SK-N-SH (cell line): ENCODE results near the gene ZC4H2.

Experiments used
- EP300 ChIP-seq, 2 experiments: IDR thresholded peaks; 2 replicates each; pipeline versions ENCODE4 v1.4.0 to v1.6.1; 2012; ENCODE audit warnings: borderline replicate concordance in 1 of 2, low read depth in 1 of 2, low read length in 1 of 2
- GABPA ChIP-seq: IDR thresholded peaks from 2 replicates; pipeline ENCODE4 v1.4.0; 2012; ENCODE audit warnings: low read depth, mild to moderate bottlenecking
- JUND ChIP-seq: IDR thresholded peaks from 2 replicates; pipeline ENCODE4 v1.4.0; 2012
- MAX ChIP-seq: IDR thresholded peaks from 2 replicates; pipeline ENCODE4 v1.4.0; 2012; ENCODE audit warnings: low read depth
- POLR2AphosphoS5 ChIP-seq: IDR thresholded peaks from 2 replicates; pipeline ENCODE4 v1.6.1; 2012; ENCODE audit warnings: low read depth, low read length
- TF ChIP-seq, protein P1 (sequence below): fragments of 200-600 bp; sonication (generic); IDR thresholded peaks from 2 replicates; pipeline ENCODE4 v1.6.1; 2017; ENCODE audit warnings: antibody characterized with exemption, mild to moderate bottlenecking, moderate library complexity

- TF ChIP-seq JUND (no peak), EP300 (IDR thresholded peaks at IDR 0.05; ENCODE audit: borderline replicate concordance in 1 of 2, low read depth in 1 of 2, low read length in 1 of 2) (no peak), MAX (no peak), POLR2AphosphoS5 (no peak), GABPA (no peak)
- TF ChIP-seq, protein P1, sequence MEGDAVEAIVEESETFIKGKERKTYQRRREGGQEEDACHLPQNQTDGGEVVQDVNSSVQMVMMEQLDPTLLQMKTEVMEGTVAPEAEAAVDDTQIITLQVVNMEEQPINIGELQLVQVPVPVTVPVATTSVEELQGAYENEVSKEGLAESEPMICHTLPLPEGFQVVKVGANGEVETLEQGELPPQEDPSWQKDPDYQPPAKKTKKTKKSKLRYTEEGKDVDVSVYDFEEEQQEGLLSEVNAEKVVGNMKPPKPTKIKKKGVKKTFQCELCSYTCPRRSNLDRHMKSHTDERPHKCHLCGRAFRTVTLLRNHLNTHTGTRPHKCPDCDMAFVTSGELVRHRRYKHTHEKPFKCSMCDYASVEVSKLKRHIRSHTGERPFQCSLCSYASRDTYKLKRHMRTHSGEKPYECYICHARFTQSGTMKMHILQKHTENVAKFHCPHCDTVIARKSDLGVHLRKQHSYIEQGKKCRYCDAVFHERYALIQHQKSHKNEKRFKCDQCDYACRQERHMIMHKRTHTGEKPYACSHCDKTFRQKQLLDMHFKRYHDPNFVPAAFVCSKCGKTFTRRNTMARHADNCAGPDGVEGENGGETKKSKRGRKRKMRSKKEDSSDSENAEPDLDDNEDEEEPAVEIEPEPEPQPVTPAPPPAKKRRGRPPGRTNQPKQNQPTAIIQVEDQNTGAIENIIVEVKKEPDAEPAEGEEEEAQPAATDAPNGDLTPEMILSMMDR, result peak; percentile 58
Measured at GRCh38 chrX:64885850-64886249, 90.4 kb downstream of the ZC4H2 start.
